ENCODE results near the gene MEGF6. TPM values are rescaled to one million over a fixed set of nuclear protein-coding genes. Genes with fewer than 3 reads are reported as not detected.

The MEGF6 gene
- total RNA-seq, 2 experiments from 2014 or later: 57.5 to 62.2 TPM

GRCh38 chr1:3561702-3562101 is 49.6 kb downstream of the MEGF6 start:
- no peak overlapping the region for H3K27ac Mint-ChIP-seq
- intact Hi-C loops (cut with DNase I, micrococcal nuclease): no loop called here

GRCh38 chr1:3560981-3561380 is 50.3 kb downstream of the MEGF6 start:
- TF ChIP-seq CTCF (IDR thresholded peaks at IDR 0.05): no peak
- no peaks in the 10 kb centered on the region for H3K27me3 ChIP-seq (ENCODE audit: control insufficient read depth in 1 of 2, insufficient read depth in 2 of 2, low read length in 2 of 2)
- POLR2A ChIA-PET: no interaction called here
- CTCF ChIA-PET: no interaction called here
- Mint-ChIP-seq H3K4me1 (ENCODE audit: low read depth) (no peaks in the 10 kb centered on the region), H3K27ac (no peak overlapping the region), H3K9me3 (no peaks in the 10 kb centered on the region), H3K4me3 (no peak overlapping the region), H3K36me3 (ENCODE audit: low read depth) (no peaks in the 10 kb centered on the region), H3K27me3 (no peaks in the 10 kb centered on the region)
- H3K4me3 ChIP-seq (ENCODE audit: low read length): no peak overlapping the region
- ATAC-seq (ENCODE audit: poor library complexity): no peak
- H3K4me1 ChIP-seq (ENCODE audit: insufficient read depth, low read length): no peaks in the 10 kb centered on the region
- H3K36me3 ChIP-seq (ENCODE audit: insufficient read depth, low read length): no peaks in the 10 kb centered on the region
- intact Hi-C loops (cut with DNase I, micrococcal nuclease): no loop called here
- peaks cover 0 to 8% of the 10 kb centered on the region in 2 experiments for H3K9me3 ChIP-seq (ENCODE audit: control insufficient read depth in 1 of 2, insufficient read depth in 1 of 2, low read length in 2 of 2)
- DNase-seq: no peak
- no peak overlapping the region for H3K27ac ChIP-seq (ENCODE audit: low read depth in 1 of 2, low read length in 2 of 2)

More at GRCh38 chr1:3561702-3562101, 49.6 kb downstream of the MEGF6 start:
- H3K36me3 ChIP-seq (ENCODE audit: insufficient read depth, low read length): no peaks in the 10 kb centered on the region
- ChIA-PET CTCF (no interaction called here), POLR2A (no interaction called here)
- TF ChIP-seq CTCF (IDR thresholded peaks at IDR 0.05): no peak
- no peaks in the 10 kb centered on the region for H3K27me3 ChIP-seq (ENCODE audit: control insufficient read depth in 1 of 2, insufficient read depth in 2 of 2, low read length in 2 of 2)
- peaks cover 0 to 8% of the 10 kb centered on the region in 2 experiments for H3K9me3 ChIP-seq (ENCODE audit: control insufficient read depth in 1 of 2, insufficient read depth in 1 of 2, low read length in 2 of 2)
- Mint-ChIP-seq H3K27me3 (no peaks in the 10 kb centered on the region), H3K36me3 (ENCODE audit: low read depth) (no peaks in the 10 kb centered on the region), H3K4me1 (ENCODE audit: low read depth) (no peaks in the 10 kb centered on the region), H3K4me3 (no peak overlapping the region), H3K9me3 (no peaks in the 10 kb centered on the region)
- H3K27ac ChIP-seq (ENCODE audit: low read depth in 1 of 2, low read length in 2 of 2): no peak overlapping the region
- H3K4me1 ChIP-seq (ENCODE audit: insufficient read depth, low read length): no peaks in the 10 kb centered on the region
- ATAC-seq (ENCODE audit: poor library complexity): no peak
- no peak overlapping the region for H3K4me3 ChIP-seq (ENCODE audit: low read length)
- DNase-seq: no peak

- intact Hi-C loops (cut with DNase I, micrococcal nuclease): no loop called here
- CTCF ChIA-PET: no interaction called here
Observed at GRCh38 chr1:3560251-3560871, 50.9 kb downstream of the MEGF6 start.

More at GRCh38 chr1:3560251-3560871, 50.9 kb downstream of the MEGF6 start:
- no peak for ATAC-seq (ENCODE audit: poor library complexity)
- no peaks in the 10 kb centered on the region for H3K36me3 ChIP-seq (ENCODE audit: insufficient read depth, low read length)
- no peaks in the 10 kb centered on the region for H3K4me1 Mint-ChIP-seq (ENCODE audit: low read depth)
- H3K27me3 Mint-ChIP-seq: no peaks in the 10 kb centered on the region
- peaks cover 0 to 8% of the 10 kb centered on the region in 2 experiments for H3K9me3 ChIP-seq (ENCODE audit: control insufficient read depth in 1 of 2, insufficient read depth in 1 of 2, low read length in 2 of 2)
- H3K9me3 Mint-ChIP-seq: no peaks in the 10 kb centered on the region
- no peak for TF ChIP-seq CTCF (IDR thresholded peaks at IDR 0.05)
- no peak overlapping the region for H3K4me3 ChIP-seq (ENCODE audit: low read length)
- POLR2A ChIA-PET: no interaction called here
- no peaks in the 10 kb centered on the region for H3K4me1 ChIP-seq (ENCODE audit: insufficient read depth, low read length)
- no peak overlapping the region for H3K4me3 Mint-ChIP-seq
- no peaks in the 10 kb centered on the region for H3K27me3 ChIP-seq (ENCODE audit: control insufficient read depth in 1 of 2, insufficient read depth in 2 of 2, low read length in 2 of 2)
- no peak overlapping the region for H3K27ac ChIP-seq (ENCODE audit: low read depth in 1 of 2, low read length in 2 of 2)
- H3K36me3 Mint-ChIP-seq (ENCODE audit: low read depth): no peaks in the 10 kb centered on the region
- H3K27ac Mint-ChIP-seq: no peak overlapping the region
- no peak for DNase-seq

All from CD4-positive, alpha-beta T cell (primary cell).